ENCODE results near the gene PHACTR3.

GRCh38 chr20:59774204-59774641, 169.9 kb downstream of the PHACTR3 start:
- TF ChIP-seq CTCF (conservative IDR thresholded peaks at IDR 0.05 in 1 of 2, IDR thresholded peaks at IDR 0.05 in 1 of 2; ENCODE audit: low read depth in 1 of 2, low read length in 2 of 2) (no peak), EZH2 (IDR thresholded peaks at IDR 0.05; ENCODE audit: low read length, missing control alignments) (no peak)
